GM12875 (cell line): ENCODE results near the gene SIRPG.
"Not testable (repeated sequence)": the region's sequence is repeated elsewhere in the genome, so short reads cannot be mapped to it uniquely, and the experiment has no call there.

Source experiments
- H3K4me3 ChIP-seq: one replicate; pipeline ENCODE4 v1.5.1; 2011; ENCODE audit warnings: low read depth, low read length, control low read depth
- CTCF ChIP-seq: IDR thresholded peaks from 2 replicates; pipeline ENCODE4 v1.5.1; 2011; ENCODE audit warnings: low read depth, mild to moderate bottlenecking, control low read depth, inconsistent platforms, low read length, moderate library complexity, borderline replicate concordance; ENCODE audit not compliant: insufficient read depth

The SIRPG gene

GRCh38 chr20:1619861-1620444, 37.6 kb downstream of the SIRPG start, which contains the start of gene SIRPB1:
SIRPB1 (minus strand) TSS chr20:1620009; CDS start chr20:1619944, 65 bp downstream.
- no peak for TF ChIP-seq CTCF
- H3K4me3 ChIP-seq: no peak within 1 kb of the TSS

GRCh38 chr20:1618954-1619540, 38.5 kb downstream of the SIRPG start:
- no peak for TF ChIP-seq CTCF
- no peak overlapping the region for H3K4me3 ChIP-seq

- TF ChIP-seq CTCF: no peak
- H3K4me3 ChIP-seq: no peak overlapping the region
Observed at GRCh38 chr20:1618479-1618878, 39.1 kb downstream of the SIRPG start.

- no peak for TF ChIP-seq CTCF
- H3K4me3 ChIP-seq: no peak overlapping the region
Observed at GRCh38 chr20:1616858-1617434, 40.6 kb downstream of the SIRPG start.

GRCh38 chr20:1610404-1610803, 47.2 kb downstream of the SIRPG start:
- H3K4me3 ChIP-seq: not testable (repeated sequence)

GRCh38 chr20:1608678-1609347, 48.8 kb downstream of the SIRPG start:
- H3K4me3 ChIP-seq: not testable (repeated sequence)

GRCh38 chr20:1600736-1601135, 56.8 kb downstream of the SIRPG start:
- TF ChIP-seq CTCF: no peak
- H3K4me3 ChIP-seq: no peak overlapping the region

- H3K4me3 ChIP-seq: no peak overlapping the region
- TF ChIP-seq CTCF: no peak
Observed at GRCh38 chr20:1595333-1595732, 62.2 kb downstream of the SIRPG start.
